ENCODE measurements around the gene AKR1E2. TPM values are rescaled to one million over a fixed set of nuclear protein-coding genes. Genes with fewer than 3 reads are reported as not detected.

AKR1E2 gene
- total and polyA plus RNA-seq, 10 of the 15 experiments (the other 5 are each of a cell fraction or from before 2014, with no cell fraction given) = not detected

GRCh38 chr10:4889959-4890358 is 64.0 kb downstream of the AKR1E2 start:
- no peaks in the 10 kb centered on the region for H3K9me3 ChIP-seq (replicated peaks; ENCODE audit: control insufficient read depth, insufficient read depth, low read length)
- H3K4me3 ChIP-seq = no peak overlapping the region
- TF ChIP-seq E4F1 (IDR thresholded peaks at IDR 0.05; ENCODE audit: borderline replicate concordance, partially characterized antibody) (no peak), PML (IDR thresholded peaks at IDR 0.05; ENCODE audit: low read length) (no peak), FOXM1 (IDR thresholded peaks at IDR 0.05; ENCODE audit: low read depth, low read length) (no peak), SUZ12 (IDR thresholded peaks at IDR 0.05; ENCODE audit: unreplicated experiment) (no peak), MYB (IDR thresholded peaks at IDR 0.05; ENCODE audit: borderline replicate concordance, low read depth, low read length) (no peak)
- H3K36me3 ChIP-seq (ENCODE audit: control insufficient read depth in 2 of 2, insufficient read depth in 2 of 2, low read length in 1 of 2) = no peaks in the 10 kb centered on the region
- ChIA-PET RAD21 (ENCODE audit: unreplicated experiment) (no interaction called here), POLR2A (no interaction called here), CTCF (interaction anchor here (1.3 kb wide), 1 partner anchor 40 kb away, joined by 3 read pairs; no protein-coding TSS in a partner anchor), SMC1A (ENCODE audit: uncharacterized antibody, unreplicated experiment) (interaction anchor here (1.1 kb wide), 1 partner anchor 17 kb away, joined by 4 read pairs; no protein-coding TSS in a partner anchor)
- no peaks in the 10 kb centered on the region for H3K79me2 ChIP-seq (ENCODE audit: control insufficient read depth, insufficient read depth, low read length)
- no peak for ATAC-seq
- H3K27ac ChIP-seq (ENCODE audit: control insufficient read depth, insufficient read depth) = no peak overlapping the region
- no peaks in the 10 kb centered on the region for H3K4me1 ChIP-seq (ENCODE audit: control insufficient read depth, insufficient read depth, low read length)
- no peak for FAIRE-seq
- 62% methylated on average over 2 of the region's 2 CpGs for WGBS (ENCODE audit: insufficient coverage, insufficient replicate concordance, low lambda C conversion rate, missing lambda C conversion rate)
- intact Hi-C loops (cut with micrococcal nuclease; ENCODE audit: unreplicated experiment) (no loop called here), in situ Hi-C loops (cut with MboI) (no loop called here)
- no peaks in the 10 kb centered on the region; the same call in 1 of the 2 replicates for H4K20me1 ChIP-seq (ENCODE audit: control insufficient read depth, insufficient read depth)
- H3K9ac ChIP-seq (ENCODE audit: control insufficient read depth, insufficient read depth, low read length) = no peak overlapping the region
- H2AFZ ChIP-seq (ENCODE audit: control insufficient read depth, low read depth, low read length) = no peak overlapping the region
- no TSS peak for BruUV-seq (replicated peaks)
- no peaks in the 10 kb centered on the region for H3K27me3 ChIP-seq (replicated peaks in 1 of 2; ENCODE audit: control insufficient read depth in 2 of 2, insufficient read depth in 2 of 2, low read length in 1 of 2)
- no peak overlapping the region for H3K4me2 ChIP-seq (ENCODE audit: control insufficient read depth, insufficient read depth)
- no peak for DNase-seq (ENCODE audit: low read depth, low spot score)

DNA sequence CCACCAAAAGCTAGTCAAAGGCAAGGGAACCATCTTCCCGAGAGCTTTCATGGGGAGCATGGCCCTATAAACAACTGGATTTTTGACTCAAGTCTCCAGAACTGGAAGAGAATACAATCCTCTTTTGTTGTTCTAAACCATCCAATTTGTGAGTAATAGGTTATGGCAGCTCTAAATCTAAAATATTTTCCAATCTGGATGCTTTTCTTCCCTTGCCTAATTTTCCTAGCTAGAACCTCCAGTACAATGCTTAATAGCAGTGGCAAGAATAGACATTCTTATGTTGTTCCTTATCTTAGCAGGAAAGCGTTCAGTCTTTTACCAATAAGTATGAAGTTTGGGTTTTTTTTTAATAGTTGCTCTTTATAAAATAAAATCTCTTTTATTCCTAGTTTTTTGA is 66.7 kb downstream of the AKR1E2 start:
- Histone ChIP-seq H3K4me2 (ENCODE audit: control insufficient read depth, insufficient read depth) (no peak overlapping the region), H3K4me1 (ENCODE audit: control insufficient read depth, insufficient read depth, low read length) (no peaks in the 10 kb centered on the region), H3K27me3 (replicated peaks in 1 of 2; ENCODE audit: control insufficient read depth in 2 of 2, insufficient read depth in 2 of 2, low read length in 1 of 2) (no peaks in the 10 kb centered on the region), H3K9ac (ENCODE audit: control insufficient read depth, insufficient read depth, low read length) (no peak overlapping the region), H3K4me3 (no peak overlapping the region), H3K79me2 (ENCODE audit: control insufficient read depth, insufficient read depth, low read length) (no peaks in the 10 kb centered on the region), H3K27ac (ENCODE audit: control insufficient read depth, insufficient read depth) (no peak overlapping the region), H2AFZ (ENCODE audit: control insufficient read depth, low read depth, low read length) (no peak overlapping the region), H4K20me1 (ENCODE audit: control insufficient read depth, insufficient read depth) (no peaks in the 10 kb centered on the region; the same call in 1 of the 2 replicates), H3K36me3 (ENCODE audit: control insufficient read depth in 2 of 2, insufficient read depth in 2 of 2, low read length in 1 of 2) (no peaks in the 10 kb centered on the region), H3K9me3 (replicated peaks; ENCODE audit: control insufficient read depth, insufficient read depth, low read length) (no peaks in the 10 kb centered on the region)
- BruUV-seq (replicated peaks) = no TSS peak
- 3% methylated on average over 2 of the region's 2 CpGs for WGBS (ENCODE audit: insufficient coverage, insufficient replicate concordance, low lambda C conversion rate, missing lambda C conversion rate)
- intact Hi-C loops (cut with micrococcal nuclease; ENCODE audit: unreplicated experiment) = no loop called here
- ATAC-seq (no peak), FAIRE-seq (no peak), DNase-seq (ENCODE audit: low read depth, low spot score) (no peak)
- ChIA-PET RAD21 (ENCODE audit: unreplicated experiment) (no interaction called here), POLR2A (no interaction called here), SMC1A (ENCODE audit: uncharacterized antibody, unreplicated experiment) (no interaction called here), CTCF (no interaction called here)
- in situ Hi-C loops (cut with MboI) = no loop called here
- TF ChIP-seq BMI1 (IDR thresholded peaks at IDR 0.05; ENCODE audit: borderline replicate concordance) = no peak
- TF ChIP-seq SIN3A (IDR thresholded peaks at IDR 0.05; ENCODE audit: low read depth, low read length) = no peak
- TF ChIP-seq NFYA (IDR thresholded peaks at IDR 0.05; ENCODE audit: borderline replicate concordance, low read depth, low read length) = no peak
- no peak for TF ChIP-seq YBX1 (IDR thresholded peaks at IDR 0.05)
- no peak for TF ChIP-seq MTA3 (IDR thresholded peaks at IDR 0.05; ENCODE audit: borderline replicate concordance, low read length)
- no peak for TF ChIP-seq RBBP5 (conservative IDR thresholded peaks at IDR 0.05)
- TF ChIP-seq ZBED1 (IDR thresholded peaks at IDR 0.05; ENCODE audit: borderline replicate concordance) = no peak
- TF ChIP-seq, protein P1, sequence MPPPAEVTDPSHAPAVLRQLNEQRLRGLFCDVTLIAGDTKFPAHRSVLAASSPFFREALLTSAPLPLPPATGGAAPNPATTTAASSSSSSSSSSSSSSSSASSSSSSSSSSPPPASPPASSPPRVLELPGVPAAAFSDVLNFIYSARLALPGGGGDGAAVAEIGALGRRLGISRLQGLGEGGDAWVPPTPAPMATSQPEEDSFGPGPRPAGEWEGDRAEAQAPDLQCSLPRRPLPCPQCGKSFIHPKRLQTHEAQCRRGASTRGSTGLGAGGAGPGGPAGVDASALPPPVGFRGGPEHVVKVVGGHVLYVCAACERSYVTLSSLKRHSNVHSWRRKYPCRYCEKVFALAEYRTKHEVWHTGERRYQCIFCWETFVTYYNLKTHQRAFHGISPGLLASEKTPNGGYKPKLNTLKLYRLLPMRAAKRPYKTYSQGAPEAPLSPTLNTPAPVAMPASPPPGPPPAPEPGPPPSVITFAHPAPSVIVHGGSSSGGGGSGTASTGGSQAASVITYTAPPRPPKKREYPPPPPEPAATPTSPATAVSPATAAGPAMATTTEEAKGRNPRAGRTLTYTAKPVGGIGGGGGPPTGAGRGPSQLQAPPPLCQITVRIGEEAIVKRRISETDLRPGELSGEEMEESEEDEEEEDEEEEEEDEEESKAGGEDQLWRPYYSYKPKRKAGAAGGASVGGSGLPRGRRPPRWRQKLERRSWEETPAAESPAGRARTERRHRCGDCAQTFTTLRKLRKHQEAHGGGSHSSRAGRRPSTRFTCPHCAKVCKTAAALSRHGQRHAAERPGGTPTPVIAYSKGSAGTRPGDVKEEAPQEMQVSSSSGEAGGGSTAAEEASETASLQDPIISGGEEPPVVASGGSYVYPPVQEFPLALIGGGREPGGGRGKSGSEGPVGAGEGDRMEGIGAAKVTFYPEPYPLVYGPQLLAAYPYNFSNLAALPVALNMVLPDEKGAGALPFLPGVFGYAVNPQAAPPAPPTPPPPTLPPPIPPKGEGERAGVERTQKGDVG (CRISPR knock-in tag; IDR thresholded peaks at IDR 0.05) = no peak
- no peak for TF ChIP-seq MEF2B (IDR thresholded peaks at IDR 0.05; ENCODE audit: partially characterized antibody, poor library complexity, severe bottlenecking)

Data from GM12878 (cell line).